MM.1S (cell line): ENCODE data around the gene EPB41L1.

ENCODE experiments used
- DNase-seq: peaks from one replicate; pipeline ENCODE4 v3.0.0-alpha.2; 2015
- H2AFZ ChIP-seq: fragments of 300-600 bp; sonication (generic); 2 replicates; pipeline ENCODE4 v1.6.0; 2016; ENCODE audit warnings: antibody characterized with exemption, low read length
- H3F3A ChIP-seq: fragments of 300-600 bp; sonication (generic); 2 replicates; pipeline ENCODE4 v1.6.1; 2016; ENCODE audit warnings: mild to moderate bottlenecking, antibody characterized with exemption, low read length, moderate library complexity, mixed read lengths; ENCODE audit not compliant: insufficient read depth
- H3K27ac ChIP-seq: fragments of 300-600 bp; sonication (generic); 2 replicates; pipeline ENCODE4 v1.5.1; 2016; ENCODE audit warnings: mild to moderate bottlenecking, low read length
- H3K27me3 ChIP-seq: fragments of 300-600 bp; sonication (generic); replicated peaks from 2 replicates; pipeline ENCODE4 v1.6.0; 2016; ENCODE audit warnings: low read length; ENCODE audit not compliant: insufficient read depth
- H3K36me3 ChIP-seq: fragments of 300-600 bp; sonication (generic); replicated peaks from 2 replicates; pipeline ENCODE4 v1.6.1; 2016; ENCODE audit warnings: mild to moderate bottlenecking, low read length, mixed read lengths; ENCODE audit not compliant: insufficient read depth
- H3K4me1 ChIP-seq: fragments of 300-600 bp; sonication (generic); 2 replicates; pipeline ENCODE4 v1.6.1; 2016; ENCODE audit warnings: low read length, mixed read lengths
- H3K4me2 ChIP-seq: fragments of 300-600 bp; sonication (generic); 2 replicates; pipeline ENCODE4 v1.6.0; 2016; ENCODE audit warnings: low read depth, low read length
- H3K4me3 ChIP-seq: fragments of 300-600 bp; sonication (generic); 2 replicates; pipeline ENCODE4 v1.5.1; 2016; ENCODE audit warnings: low read length, mixed read lengths
- H3K79me2 ChIP-seq: fragments of 300-600 bp; sonication (generic); 2 replicates; pipeline ENCODE4 v1.6.1; 2016; ENCODE audit warnings: mixed run types, low read length, mixed read lengths
- H3K9ac ChIP-seq: fragments of 300-600 bp; sonication (generic); 2 replicates; pipeline ENCODE4 v1.6.1; 2016; ENCODE audit warnings: low read length, mixed read lengths
- H3K9me2 ChIP-seq: fragments of 300-600 bp; sonication (generic); replicated peaks from 2 replicates; pipeline ENCODE4 v1.6.1; 2016; ENCODE audit warnings: mild to moderate bottlenecking, low read length, mixed read lengths; ENCODE audit not compliant: insufficient read depth
- H3K9me3 ChIP-seq: fragments of 300-600 bp; sonication (generic); replicated peaks from 2 replicates; pipeline ENCODE4 v1.6.1; 2016; ENCODE audit warnings: mild to moderate bottlenecking, low read length, mixed read lengths; ENCODE audit not compliant: insufficient read depth
- H4K20me1 ChIP-seq: fragments of 300-600 bp; sonication (generic); 2 replicates; pipeline ENCODE4 v1.6.1; 2016; ENCODE audit warnings: mild to moderate bottlenecking, low read length, moderate library complexity, mixed read lengths; ENCODE audit not compliant: insufficient read depth
- EZH2 ChIP-seq: fragments of 300-600 bp; sonication (generic); optimal IDR thresholded peaks from 2 replicates; pipeline ENCODE3; 2017; ENCODE audit warnings: low read depth, mild to moderate bottlenecking, antibody characterized with exemption, low read length, mixed read lengths
- EZH2phosphoT487 ChIP-seq: fragments of 300-600 bp; sonication (generic); IDR thresholded peaks from 2 replicates; pipeline ENCODE4 v1.6.1; 2018; ENCODE audit warnings: antibody characterized with exemption, low read length
- TF ChIP-seq, protein P1 (sequence below): fragments of 300-600 bp; sonication (generic); IDR thresholded peaks from 2 replicates; pipeline ENCODE4 v1.5.1; 2016; ENCODE audit warnings: antibody characterized with exemption, low read length, mixed read lengths

The EPB41L1 gene

DNA sequence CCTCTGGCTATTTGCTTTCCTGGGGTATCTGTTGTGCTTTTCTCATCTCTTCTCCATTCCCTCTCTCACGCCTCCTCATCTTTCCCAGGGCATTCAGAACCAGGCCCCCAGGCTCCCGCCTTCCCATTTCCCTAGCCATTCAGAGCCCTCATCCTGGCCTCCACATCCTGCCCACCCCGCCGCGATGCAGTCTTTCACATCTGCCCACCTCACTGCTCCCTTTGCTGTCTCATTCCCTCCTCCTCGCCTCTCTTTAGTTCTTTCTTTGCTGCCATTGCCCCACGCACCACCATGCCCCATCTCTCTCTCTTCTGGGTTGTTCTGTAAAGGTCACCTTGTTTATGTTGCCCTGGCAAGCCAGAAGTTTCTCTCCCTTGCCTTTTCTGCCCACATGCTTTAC lies 71.1 kb downstream of the EPB41L1 start:
- TF ChIP-seq, protein P1, sequence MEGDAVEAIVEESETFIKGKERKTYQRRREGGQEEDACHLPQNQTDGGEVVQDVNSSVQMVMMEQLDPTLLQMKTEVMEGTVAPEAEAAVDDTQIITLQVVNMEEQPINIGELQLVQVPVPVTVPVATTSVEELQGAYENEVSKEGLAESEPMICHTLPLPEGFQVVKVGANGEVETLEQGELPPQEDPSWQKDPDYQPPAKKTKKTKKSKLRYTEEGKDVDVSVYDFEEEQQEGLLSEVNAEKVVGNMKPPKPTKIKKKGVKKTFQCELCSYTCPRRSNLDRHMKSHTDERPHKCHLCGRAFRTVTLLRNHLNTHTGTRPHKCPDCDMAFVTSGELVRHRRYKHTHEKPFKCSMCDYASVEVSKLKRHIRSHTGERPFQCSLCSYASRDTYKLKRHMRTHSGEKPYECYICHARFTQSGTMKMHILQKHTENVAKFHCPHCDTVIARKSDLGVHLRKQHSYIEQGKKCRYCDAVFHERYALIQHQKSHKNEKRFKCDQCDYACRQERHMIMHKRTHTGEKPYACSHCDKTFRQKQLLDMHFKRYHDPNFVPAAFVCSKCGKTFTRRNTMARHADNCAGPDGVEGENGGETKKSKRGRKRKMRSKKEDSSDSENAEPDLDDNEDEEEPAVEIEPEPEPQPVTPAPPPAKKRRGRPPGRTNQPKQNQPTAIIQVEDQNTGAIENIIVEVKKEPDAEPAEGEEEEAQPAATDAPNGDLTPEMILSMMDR, result no peak
- no peak for TF ChIP-seq EZH2
- TF ChIP-seq EZH2phosphoT487, result no peak
- Histone ChIP-seq H3K9me2 (no peaks in the 10 kb centered on the region), H3K9me3 (no peaks in the 10 kb centered on the region), H3K27ac (no peak overlapping the region), H3K4me2 (no peak overlapping the region), H3K4me1 (no peaks in the 10 kb centered on the region), H3K4me3 (no peak overlapping the region), H2AFZ (no peak overlapping the region), H3K27me3 (no peaks in the 10 kb centered on the region), H4K20me1 (no peaks in the 10 kb centered on the region), H3K36me3 (no peaks in the 10 kb centered on the region), H3K79me2 (no peaks in the 10 kb centered on the region), H3F3A (no peaks in the 10 kb centered on the region), H3K9ac (no peak overlapping the region)
- no peak for DNase-seq

DNA sequence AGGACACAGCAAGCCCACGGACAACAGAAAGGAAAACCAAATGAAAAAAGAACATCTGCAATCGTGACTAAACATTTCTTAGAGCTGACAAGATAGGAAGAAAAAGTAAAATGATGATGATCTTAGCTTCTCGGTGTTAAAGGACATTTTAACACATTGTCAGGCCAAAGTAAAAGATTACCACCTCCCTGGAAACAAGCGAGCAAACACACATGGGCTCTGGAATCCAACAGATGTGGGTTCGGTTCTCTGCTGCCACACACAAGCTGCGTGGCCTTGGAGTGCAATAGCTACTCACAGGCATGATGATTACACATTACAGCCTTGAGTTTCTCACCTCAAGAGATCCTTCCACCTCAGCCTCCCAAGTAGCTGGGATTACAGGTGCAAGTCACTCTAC lies 74.2 kb downstream of the EPB41L1 start:
- no peak overlapping the region for H3K4me3 ChIP-seq
- no peaks in the 10 kb centered on the region for H3K36me3 ChIP-seq
- H3K9ac ChIP-seq, result no peak overlapping the region
- H3K27me3 ChIP-seq, result no peaks in the 10 kb centered on the region
- no peak overlapping the region for H3K27ac ChIP-seq
- no peak overlapping the region for H2AFZ ChIP-seq
- no peak for DNase-seq
- no peak for TF ChIP-seq EZH2
- TF ChIP-seq, protein P1, result no peak
- TF ChIP-seq EZH2phosphoT487, result no peak
- no peak overlapping the region for H3K4me2 ChIP-seq
- no peaks in the 10 kb centered on the region for H3K9me2 ChIP-seq
- no peaks in the 10 kb centered on the region for H3K9me3 ChIP-seq
- no peaks in the 10 kb centered on the region for H3K4me1 ChIP-seq
- H4K20me1 ChIP-seq, result no peaks in the 10 kb centered on the region
- H3F3A ChIP-seq, result no peaks in the 10 kb centered on the region
- H3K79me2 ChIP-seq, result no peaks in the 10 kb centered on the region

DNA sequence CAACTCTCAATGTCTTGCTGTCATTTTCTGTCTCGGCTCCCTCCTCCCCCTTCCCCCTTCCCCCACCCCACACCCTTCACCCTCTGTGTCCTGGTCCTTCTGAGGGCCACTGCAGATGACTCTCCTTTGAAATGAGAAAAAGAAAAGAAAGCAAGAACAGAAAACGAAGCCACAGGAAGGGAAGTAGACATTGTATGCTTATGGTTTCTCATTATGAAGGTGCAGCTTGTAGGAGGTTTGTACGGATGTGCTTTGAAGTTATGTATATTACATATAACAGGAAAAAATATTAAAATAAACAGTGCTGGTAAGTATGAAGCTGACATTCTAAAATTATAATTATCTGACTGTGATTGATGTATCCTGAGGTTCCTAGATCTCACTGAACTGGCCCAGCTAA lies 75.5 kb downstream of the EPB41L1 start:
- Histone ChIP-seq H3K9me2 (no peaks in the 10 kb centered on the region), H3K4me1 (no peaks in the 10 kb centered on the region), H3K36me3 (no peaks in the 10 kb centered on the region), H3K79me2 (no peaks in the 10 kb centered on the region), H3K4me3 (no peak overlapping the region), H3K27me3 (no peaks in the 10 kb centered on the region), H3K4me2 (no peak overlapping the region), H3K9me3 (no peaks in the 10 kb centered on the region), H3K9ac (no peak overlapping the region), H3F3A (no peaks in the 10 kb centered on the region), H4K20me1 (no peaks in the 10 kb centered on the region), H3K27ac (no peak overlapping the region), H2AFZ (no peak overlapping the region)
- no peak for DNase-seq
- TF ChIP-seq EZH2phosphoT487 (no peak), EZH2 (no peak)
- TF ChIP-seq, protein P1, result no peak

DNA sequence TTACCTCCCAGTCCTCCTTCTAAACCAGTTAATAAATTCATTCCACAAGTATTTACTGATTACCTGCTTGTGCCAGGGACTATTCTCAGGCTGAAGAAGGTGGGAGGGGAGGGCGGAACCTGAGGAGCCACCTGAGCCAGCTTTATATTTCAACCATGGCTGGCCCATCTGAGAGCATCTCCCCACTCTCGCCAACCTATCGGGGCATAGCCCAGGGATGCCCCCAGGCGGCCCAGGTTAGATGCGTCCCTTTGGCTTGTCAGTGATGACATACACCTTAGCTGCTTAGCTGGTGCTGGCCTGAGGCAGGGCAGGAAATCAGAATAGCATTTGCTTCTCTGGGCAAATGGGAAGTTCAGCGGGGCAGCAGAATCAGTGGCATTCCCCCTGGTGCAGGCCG lies 76.8 kb downstream of the EPB41L1 start:
- Histone ChIP-seq H3K4me3 (no peak overlapping the region), H3K79me2 (peaks cover 4% of the 10 kb centered on the region), H3K4me1 (peaks cover 4% of the 10 kb centered on the region), H3K36me3 (no peaks in the 10 kb centered on the region), H2AFZ (no peak overlapping the region), H3K4me2 (no peak overlapping the region), H4K20me1 (no peaks in the 10 kb centered on the region), H3K9me2 (no peaks in the 10 kb centered on the region), H3K27ac (no peak overlapping the region), H3K9ac (no peak overlapping the region), H3F3A (no peaks in the 10 kb centered on the region), H3K9me3 (no peaks in the 10 kb centered on the region), H3K27me3 (no peaks in the 10 kb centered on the region)
- TF ChIP-seq, protein P1, result no peak
- TF ChIP-seq EZH2phosphoT487, result no peak
- TF ChIP-seq EZH2, result no peak
- DNase-seq, result no peak
